ENCODE measurements around the gene ING5.

ING5 gene

DNA sequence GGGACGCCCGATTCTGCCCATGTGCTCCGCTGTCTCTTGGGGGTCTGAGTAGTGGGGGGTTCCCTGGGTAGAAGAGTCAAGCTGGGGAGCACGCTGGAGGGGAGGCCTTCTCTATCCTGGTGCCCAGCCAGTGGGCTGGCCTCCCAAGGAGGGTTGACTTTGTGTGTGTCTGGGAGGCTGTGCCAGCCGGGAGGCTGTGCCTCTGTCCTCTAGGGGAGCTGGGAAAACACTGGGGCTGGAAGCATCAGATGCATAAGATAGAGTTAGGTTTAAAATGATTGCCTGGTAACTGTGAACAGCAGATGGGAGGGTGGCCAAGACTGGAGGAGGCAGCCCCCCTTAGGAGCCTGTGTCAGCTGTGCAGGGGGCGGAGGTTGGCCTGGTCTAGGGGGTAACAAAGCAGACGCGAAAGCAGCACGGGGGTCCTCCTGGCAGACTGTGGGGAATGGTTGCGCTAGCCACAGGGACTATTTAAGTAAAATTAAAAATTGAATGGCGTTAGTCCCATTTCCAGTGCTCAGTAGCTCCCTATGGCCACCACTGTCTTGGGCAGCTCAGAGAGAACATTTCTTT lies 1.3 kb downstream of the ING5 start:
- in situ Hi-C loops (cut with MboI; ENCODE audit: low sequenced_read_pairs) = no loop called here

DNA sequence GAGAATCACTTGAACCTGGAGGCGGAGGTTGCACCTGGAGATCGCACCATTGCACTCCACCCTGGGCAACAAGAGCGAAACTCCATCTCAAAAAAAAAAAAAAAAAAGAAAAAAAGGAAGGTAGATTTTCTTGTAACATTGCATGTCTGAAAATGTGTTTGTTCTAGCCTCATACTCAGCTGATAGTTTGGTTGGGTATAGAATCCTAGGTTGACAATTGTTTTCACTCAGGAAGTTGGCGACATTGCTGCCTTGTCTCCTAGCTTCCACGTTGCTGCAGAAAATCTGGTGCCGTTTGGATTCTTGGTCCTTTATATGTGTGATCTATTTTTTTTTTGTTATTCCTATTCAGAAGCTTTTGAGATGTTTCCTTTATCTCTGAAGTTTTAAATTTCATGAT lies 4.7 kb downstream of the ING5 start:
- in situ Hi-C loops (cut with MboI; ENCODE audit: low sequenced_read_pairs) = no loop called here

DNA sequence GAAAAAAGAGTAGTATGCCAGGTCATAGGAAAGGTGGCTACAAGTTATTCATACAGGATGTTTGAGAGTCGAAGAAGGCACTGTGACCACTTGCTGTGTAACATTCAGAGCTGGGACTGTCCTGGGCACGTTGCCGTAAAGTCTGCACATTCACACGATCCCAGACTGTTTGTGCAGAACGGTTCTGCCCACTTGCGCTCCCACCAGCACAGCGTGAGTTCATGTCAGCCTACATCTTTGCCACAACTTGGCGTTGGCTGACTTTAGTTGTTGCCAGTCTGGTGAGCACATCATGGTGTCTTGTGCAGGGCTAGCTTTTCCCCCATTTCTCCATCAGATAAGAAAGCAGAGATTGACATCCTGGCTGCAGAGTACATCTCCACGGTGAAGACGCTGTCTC lies 7.0 kb downstream of the ING5 start:
- in situ Hi-C loops (cut with MboI; ENCODE audit: low sequenced_read_pairs) = no loop called here

DNA sequence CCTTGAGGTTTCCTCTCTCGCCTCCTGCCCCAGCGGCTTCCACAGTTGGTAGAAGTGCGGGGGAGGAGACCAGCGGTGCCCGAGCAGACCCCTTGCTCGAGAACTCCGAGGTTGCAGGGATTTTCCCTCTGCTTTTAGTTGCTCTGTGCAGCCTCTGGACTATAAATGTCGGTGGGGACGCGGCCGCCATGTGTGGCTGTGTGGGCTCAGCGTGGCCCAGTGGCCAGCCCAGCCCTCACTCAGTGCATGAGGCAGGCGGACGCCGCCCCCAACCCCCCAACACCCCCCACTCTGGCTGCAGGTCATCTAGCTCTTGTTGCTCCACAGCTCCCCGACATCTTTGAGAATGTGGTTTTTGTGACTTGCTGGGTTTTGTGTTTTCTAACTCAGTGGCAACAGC lies 17.3 kb downstream of the ING5 start:
- in situ Hi-C loops (cut with MboI; ENCODE audit: low sequenced_read_pairs) = no loop called here

DNA sequence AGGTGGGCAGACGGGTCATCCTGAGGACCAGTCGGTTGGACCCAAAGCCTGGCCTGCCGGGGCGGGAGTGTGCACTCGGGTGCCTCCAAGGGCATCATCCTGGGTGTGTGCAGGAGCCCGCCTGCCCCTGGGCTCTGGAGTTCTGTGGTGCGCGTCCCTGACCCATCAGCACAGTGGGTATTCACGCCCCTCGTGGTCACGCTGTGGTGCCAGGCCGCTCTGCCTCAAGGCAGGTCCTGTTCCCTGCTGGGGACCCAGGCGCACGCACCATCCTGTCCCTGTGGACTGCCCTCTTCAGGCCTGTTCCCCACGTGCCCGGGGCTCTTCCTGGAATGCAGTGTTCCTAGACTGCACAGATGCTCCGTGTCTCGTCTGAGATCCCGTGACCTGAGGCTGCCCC lies 18.3 kb downstream of the ING5 start:
- in situ Hi-C loops (cut with MboI; ENCODE audit: low sequenced_read_pairs) = no loop called here

DNA sequence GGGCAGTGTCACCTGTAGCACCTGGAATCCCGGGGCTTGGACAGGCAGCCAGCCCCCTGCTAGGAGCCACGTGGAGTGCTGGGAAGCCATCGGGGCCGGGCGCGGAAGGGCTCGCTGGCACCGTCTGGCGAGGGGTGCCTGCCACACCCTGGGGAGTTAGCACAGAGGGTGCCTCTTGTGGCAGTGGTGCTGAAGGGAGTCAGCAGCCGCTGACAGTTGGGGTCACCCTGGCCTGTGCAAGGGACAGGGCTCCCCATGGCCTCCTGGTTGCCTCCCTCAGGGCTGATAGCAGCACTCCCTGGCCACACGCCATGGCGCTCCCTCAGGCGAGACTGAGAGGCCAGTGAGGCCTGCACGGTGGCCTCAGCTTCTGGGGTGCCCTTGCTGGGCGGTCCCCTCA lies 18.7 kb downstream of the ING5 start:
- in situ Hi-C loops (cut with MboI; ENCODE audit: low sequenced_read_pairs) = no loop called here

DNA sequence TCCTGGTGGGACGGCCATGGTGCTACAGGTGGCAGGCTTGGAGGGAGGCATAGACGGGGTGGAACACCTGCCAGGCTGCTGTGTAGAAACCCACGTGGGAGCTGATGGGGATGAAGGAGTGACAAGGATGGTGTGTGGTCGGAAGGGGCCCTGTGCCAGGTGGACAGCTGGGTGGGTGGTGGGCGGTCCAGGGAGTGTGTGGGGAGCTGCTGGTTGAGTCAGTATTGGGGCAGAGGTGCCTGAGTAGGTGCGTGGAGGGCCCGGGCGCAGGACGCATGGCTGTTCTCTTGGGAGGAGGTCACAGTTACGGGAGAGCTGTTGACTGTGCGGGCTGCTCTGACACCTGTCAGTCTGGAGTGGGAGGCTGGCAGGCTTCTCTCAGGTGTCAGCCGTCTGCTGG lies 20.0 kb downstream of the ING5 start:
- in situ Hi-C loops (cut with MboI; ENCODE audit: low sequenced_read_pairs) = no loop called here

DNA sequence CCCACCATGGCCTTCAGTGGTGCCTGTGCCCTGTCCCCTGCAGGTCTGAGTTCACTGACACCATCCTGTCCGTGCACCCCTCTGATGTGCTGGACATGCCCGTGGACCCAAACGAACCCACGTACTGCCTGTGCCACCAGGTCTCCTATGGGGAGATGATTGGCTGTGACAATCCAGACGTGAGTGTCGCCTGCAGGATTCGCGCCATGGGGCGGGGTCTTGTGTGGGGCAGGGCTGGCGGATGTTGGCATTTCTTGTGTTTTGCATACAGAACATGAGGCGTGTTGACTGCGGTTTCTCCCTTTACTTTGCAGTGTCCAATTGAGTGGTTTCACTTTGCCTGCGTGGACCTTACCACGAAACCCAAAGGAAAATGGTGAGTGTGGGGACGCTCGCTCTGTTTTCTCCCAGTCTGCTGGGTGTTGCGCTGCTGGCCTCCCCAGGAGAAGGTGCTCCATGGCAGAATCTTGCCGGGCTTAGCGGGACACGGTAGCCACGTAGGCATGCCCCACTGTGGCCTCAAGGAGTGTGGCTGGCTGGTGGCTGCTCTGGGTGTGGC lies 21.1 kb downstream of the ING5 start:
- in situ Hi-C loops (cut with MboI; ENCODE audit: low sequenced_read_pairs) = no loop called here

DNA sequence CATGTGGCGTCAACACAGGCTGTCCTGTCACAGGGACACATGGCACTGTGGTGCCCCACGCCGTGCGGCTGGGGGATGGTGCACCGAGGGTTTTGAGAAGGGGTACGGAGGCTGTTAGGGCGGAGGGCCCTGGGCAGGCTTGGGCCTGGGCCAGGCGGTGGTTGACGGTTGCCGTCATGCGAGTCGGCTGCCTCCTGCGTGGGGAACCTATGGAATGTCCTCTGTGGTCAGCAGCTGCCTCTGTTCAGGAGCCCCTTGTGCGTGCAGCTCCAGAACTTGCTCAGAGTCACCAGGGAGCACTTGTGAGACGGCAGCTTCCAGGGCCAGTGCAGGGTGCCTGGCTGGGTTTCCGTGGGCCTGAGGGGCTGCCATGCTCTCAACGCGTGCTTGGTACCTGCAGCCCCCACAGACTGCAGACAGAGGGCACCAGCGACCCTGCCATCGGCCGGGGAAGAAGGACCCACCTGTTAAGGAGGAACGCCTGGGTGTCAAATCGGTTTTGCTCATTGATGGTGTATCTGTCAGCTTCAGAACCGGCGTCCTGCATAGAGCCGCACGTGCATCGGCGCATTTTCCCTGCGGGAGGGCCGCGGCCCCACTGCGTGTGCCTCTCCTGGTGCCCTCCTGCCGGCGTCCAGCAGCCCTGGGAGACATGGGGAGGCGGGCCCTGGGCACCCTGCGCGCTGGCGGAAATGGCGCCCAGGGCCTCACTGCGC lies 22.6 kb downstream of the ING5 start:
- in situ Hi-C loops (cut with MboI; ENCODE audit: low sequenced_read_pairs) = no loop called here

DNA sequence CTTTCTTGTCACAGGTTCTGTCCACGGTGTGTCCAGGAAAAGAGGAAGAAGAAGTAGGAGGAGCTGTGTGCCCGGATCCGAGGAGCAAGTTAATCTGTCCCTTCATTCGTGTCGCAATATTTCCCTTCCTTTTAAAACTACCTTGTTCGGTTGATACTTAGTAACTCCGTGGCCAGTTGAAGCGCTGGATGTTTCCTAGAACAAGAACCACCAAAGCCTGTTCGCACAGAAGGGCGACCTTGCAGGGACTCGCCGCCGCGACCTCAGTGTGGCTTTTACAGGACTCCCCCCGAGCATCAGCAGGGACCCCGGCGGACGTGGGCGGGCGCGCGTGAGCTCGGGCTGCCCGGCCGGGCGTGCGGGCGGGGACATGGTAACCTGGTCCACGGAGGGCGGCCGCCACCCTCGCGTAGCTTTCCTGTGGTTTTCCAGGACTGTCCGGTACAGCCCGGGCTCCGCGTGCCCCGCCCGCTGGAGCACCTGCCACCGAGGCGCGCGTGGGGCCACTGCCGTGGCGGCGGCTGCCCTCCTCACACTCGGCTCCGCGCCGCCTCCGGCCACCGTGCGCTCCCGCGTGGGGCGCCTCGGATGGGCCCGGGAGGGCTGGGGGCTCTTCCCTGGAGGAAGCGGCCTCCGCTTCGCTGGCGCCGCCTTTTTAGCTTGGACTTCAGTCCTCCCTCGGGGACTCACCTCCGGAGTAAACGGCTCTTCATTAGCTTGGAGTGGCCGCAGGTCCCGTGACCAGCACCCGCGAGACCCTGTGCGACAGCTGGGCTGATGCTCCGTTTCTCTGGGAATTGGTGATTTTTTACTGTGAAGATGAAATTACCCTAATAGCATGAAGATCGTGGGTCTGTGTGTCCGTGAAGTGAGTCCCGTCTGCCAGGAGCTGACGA lies 23.4 kb downstream of the ING5 start:
- in situ Hi-C loops (cut with MboI; ENCODE audit: low sequenced_read_pairs) = no loop called here

DNA sequence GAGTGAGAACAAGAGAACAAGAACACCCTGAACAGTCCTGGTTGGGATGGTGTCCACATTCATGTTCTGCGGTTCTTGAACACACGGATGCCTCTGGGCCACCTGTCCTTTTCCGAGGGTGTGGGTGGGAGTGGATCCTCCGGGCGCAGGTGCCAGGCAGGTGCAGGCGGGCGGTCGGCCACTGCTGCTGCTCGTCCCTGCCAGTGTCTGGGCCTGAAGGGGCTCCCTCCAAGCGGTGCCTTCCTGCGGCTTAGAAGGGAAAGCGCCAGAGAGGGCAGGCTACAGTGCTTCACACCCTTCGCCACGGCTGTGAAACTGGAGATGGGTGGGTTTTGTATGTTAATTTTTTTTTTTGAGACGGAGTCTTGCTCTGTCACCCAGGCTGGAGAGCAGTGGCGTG lies 24.6 kb downstream of the ING5 start:
- in situ Hi-C loops (cut with MboI; ENCODE audit: low sequenced_read_pairs) = no loop called here

DNA sequence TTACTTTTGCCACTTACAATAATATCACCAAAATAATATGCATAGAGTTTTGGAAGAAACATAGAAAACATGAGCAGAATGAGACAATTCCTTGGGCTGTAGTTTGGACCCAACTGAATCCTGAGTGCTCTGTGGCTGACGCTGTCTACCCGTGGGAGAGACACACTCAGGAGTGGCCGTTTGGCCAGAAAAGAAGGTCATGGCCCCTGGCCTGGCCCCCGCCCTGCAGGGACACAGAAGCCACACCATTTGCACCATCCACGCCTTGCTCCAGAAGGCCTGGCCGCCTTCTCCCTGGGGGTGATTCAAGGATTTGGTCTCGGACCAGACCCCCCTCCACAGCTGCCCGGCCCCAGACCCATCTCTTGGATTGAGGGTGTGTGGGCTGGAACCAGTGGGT lies 26.2 kb downstream of the ING5 start:
- in situ Hi-C loops (cut with MboI; ENCODE audit: low sequenced_read_pairs) = no loop called here

DNA sequence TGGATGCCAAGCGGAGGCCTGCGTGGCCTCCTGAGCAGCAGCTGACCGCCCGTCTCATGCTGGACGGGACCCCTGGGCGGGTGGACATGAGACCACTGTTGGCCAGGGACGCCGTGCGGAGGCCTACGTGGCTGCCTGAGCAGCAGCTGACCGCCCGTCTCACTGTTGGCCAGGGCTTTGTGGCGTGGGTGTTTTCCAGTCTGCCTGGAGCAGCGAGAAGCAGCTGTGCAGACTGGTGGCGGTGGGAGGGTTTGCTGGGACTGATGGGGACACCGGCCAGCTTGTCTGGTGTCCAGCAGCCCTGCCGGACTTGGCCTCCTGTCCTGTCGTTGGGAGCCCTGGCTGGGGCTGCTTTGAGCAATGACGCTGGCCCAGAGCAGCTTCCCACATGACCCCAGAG lies 26.8 kb downstream of the ING5 start:
- in situ Hi-C loops (cut with MboI; ENCODE audit: low sequenced_read_pairs) = no loop called here

DNA sequence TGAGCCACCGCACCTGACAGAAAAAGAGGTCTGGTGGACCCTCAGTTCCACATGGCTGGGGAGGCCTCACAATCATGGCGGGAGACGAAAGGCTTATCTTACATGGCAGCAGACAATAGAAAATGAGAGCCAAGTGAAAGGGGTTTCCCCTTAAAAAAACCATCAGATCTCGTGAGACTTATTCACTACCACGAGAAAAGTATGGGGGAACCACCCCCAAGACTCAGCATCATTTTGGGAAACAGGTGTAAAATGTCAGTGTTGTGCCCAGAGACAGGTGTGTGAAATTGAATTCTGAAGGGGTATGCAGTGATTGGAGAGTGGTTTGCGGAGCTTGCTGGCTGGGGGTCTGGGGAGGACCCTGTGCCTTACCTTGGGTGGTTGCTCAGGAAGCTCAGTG lies 28.0 kb downstream of the ING5 start:
- in situ Hi-C loops (cut with MboI; ENCODE audit: low sequenced_read_pairs) = loop anchor here (10.0 kb wide), 1 partner anchor 145 kb away; no protein-coding TSS in a partner anchor

DNA sequence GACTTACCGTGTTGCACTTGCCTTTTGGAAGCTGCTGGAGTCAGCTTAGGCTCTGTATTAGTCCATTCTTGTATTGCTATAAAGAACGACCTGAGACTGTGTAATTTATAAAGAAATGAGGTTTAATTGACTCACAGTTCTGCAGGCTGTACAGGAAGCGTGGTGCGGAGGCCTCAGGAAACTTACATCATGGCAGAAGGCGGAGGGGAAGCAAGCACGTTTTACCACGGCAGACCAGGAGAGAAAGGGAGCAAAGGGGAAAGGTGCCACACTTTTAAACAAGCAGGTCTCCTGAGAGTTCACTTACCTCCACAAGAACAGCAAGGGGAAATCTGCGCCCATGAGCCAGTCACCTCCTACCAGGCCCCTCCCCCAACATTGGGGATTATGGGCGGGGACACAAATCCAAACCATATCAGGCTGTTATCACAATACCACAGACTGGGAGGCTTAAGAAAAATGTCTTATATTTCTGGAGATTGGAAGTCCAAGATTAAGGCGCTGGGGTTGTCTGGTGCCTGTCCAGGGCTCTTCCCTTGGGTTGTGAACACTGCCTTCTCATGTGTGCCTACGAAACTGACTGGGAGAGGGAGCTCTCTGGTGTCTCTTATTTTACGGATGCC lies 28.9 kb downstream of the ING5 start:
- in situ Hi-C loops (cut with MboI; ENCODE audit: low sequenced_read_pairs) = loop anchor here (10.0 kb wide), 1 partner anchor 144 kb away; no protein-coding TSS in a partner anchor

DNA sequence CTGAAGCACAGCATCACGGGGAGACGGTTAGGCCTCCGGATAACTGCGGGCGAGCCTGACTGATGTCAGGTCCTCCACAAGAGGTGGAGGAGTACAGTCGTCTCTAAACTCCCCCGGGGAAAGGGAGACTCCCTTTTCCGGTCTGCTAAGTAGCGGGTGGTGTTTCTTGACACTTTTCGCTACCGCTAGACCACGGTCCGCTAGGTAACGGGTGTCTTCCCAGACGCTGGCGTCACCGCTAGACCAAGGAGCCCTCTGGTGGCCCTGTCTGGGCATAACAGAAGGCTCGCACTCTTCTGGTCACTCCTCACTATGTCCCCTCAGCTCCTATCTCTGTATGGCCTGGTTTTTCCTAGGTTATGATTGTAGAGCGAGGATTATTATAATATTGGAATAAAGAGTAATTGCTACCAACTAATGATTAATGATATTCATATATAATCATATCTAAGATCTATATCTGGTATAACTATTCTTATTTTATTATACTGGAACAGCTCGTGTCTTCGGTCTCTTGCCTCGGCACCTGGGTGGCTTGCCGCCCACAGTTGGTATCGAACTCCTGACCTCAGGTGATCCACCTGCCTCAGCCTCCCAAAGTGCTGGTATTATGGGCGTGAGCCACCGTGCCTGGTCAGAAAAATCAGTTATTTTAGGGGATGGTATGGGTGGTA lies 30.8 kb downstream of the ING5 start:
- in situ Hi-C loops (cut with MboI; ENCODE audit: low sequenced_read_pairs) = loop anchor here (10.0 kb wide), 1 partner anchor 142 kb away; no protein-coding TSS in a partner anchor

DNA sequence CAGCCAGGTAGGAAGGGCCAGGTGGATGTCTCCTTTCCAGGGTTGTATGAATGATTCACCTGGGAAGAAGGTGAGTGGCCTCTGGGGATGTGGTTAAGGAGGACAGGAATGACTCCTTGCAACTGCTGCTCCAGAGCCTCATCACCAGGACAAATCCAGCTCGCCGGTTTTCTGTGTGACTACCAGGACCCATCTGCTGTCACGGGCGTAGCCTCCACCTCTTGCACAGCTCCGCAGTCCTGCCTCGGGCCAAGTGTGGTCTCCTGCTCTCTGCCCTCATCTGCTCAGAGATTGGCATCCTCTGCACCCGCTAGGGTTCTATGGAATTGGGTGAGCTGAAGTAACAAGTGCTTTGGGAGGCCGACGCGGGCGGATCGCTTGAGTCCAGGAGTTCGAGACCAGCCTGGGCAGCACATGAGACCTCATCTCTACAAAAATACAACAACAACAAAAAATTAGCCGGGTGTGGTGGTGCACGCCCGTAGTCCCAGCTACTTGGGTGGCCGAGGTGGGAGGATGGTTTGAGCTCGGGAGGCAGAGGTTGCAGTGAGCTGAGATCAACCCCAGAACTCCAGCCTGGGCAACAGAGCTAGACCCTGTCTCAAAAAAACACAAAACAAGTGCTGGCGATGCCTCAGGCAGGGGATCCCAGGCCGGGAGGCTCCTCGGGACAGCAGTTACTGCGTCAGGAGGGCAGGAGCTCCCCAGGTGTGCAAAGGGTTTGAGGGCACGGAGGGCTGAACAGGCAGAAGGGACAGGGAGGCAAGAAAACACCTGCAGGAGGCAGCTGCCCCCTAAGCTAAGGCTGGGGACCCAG lies 31.8 kb downstream of the ING5 start:
- in situ Hi-C loops (cut with MboI; ENCODE audit: low sequenced_read_pairs) = loop anchor here (10.0 kb wide), 1 partner anchor 141 kb away; no protein-coding TSS in a partner anchor

DNA sequence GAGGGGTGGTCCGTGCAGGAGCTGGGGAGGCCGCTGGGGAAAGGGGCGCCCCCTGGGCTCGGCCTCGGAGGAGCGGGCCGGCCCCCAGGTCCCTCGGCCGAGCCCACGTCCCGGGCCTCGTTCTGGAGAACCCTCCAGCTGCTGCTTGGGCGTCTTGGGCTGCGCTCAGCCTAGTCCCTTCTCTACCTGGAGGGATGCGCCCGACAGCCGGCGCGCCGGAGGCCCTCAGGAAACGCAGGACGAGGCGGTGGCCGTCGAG lies 32.3 kb downstream of the ING5 start:
- in situ Hi-C loops (cut with MboI; ENCODE audit: low sequenced_read_pairs) = loop anchor here (10.0 kb wide), 1 partner anchor 141 kb away; no protein-coding TSS in a partner anchor

DNA sequence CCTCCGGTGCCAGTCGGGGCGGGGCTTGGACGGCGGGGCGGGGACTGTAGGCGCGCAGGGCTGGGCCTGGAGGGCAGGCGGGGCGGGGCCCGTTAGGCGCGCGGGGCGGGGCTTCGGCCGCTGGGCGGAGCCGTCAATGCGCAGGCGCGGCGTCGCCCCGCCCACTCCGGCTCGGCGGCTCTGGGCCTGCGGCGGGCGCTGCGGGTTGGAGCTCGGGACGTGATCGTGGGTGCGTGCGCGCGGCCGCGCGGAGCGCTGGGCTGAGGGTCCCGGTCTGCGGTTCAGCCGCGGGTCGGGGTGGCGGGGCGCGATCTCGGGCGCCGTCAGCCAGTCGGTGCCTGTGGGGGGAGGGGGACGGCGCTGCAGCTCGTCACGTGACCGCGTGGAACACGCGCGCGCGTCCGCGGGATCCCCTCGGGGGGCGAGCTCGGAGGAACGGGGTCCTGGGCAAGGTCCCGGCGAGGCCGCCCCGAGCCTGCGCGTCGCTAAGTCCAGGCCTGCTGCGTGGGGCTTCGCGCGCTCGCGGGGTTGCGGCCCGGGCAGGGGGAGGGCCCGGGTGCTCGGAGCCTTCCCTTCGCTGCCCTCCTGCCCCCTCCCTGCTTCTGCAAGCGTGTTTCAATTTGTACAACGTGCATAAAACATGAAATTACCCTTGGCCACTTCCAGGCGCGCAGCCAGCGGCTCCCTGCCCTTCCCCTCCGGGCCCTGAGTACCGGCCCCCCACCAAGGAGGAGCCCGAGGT lies 32.8 kb downstream of the ING5 start, which contains the start of gene D2HGDH:
D2HGDH (plus strand) TSS at position 164 of the 742 bp plus-strand sequence. CDS start 595 bp downstream, outside the sequence.
- in situ Hi-C loops (cut with MboI; ENCODE audit: low sequenced_read_pairs) = loop anchor here (10.0 kb wide), 1 partner anchor 140 kb away; no protein-coding TSS in a partner anchor

Measured in HL-60/S4 treated with retinoic acid at 250 ng/mL for 4 days and 3 days (cell line).